Ovary (tissue), 9 donors: ENCODE results near the gene MED26. TPM values are rescaled to one million over a fixed set of nuclear protein-coding genes. Genes with fewer than 3 reads are reported as not detected.

Experiments
- DNase-seq, 5 donors: peaks; one replicate each; pipeline ENCODE4 v3.0.0-alpha.2; 2019 to 2020
- H3K27ac ChIP-seq, 2 donors: fragments of 200-600 bp; one replicate each; pipeline versions ENCODE4 v1.5.1 to v1.8.0; 2019 to 2022
- H3K27me3 ChIP-seq: fragments of 200-600 bp; one replicate; pipeline ENCODE4 v1.8.0; 2022
- H3K36me3 ChIP-seq: fragments of 200-600 bp; sonication (generic); one replicate; pipeline ENCODE4 v1.5.1; 2019
- H3K4me1 ChIP-seq: one replicate; pipeline ENCODE4 v1.8.1; 2013; ENCODE audit warnings: mild to moderate bottlenecking, moderate library complexity; ENCODE audit not compliant: insufficient read depth
- H3K4me3 ChIP-seq: fragments of 200-600 bp; sonication (generic); one replicate; pipeline ENCODE4 v1.5.1; 2017
- H3K9me3 ChIP-seq, 2 donors: fragments of 200-600 bp in 1 of 2; sonication (generic) in 1 of 2; one replicate each; pipeline versions ENCODE4 v1.5.1 to v1.8.1; 2013 to 2019; ENCODE audit warnings: mild to moderate bottlenecking in 1 of 2, moderate library complexity in 1 of 2
- EP300 ChIP-seq: sonication (generic); formaldehyde crosslinking; IDR thresholded peaks from one replicate; pipeline ENCODE4 v1.6.1; 2017; ENCODE audit warnings: antibody characterized with exemption
- POLR2A ChIP-seq: fragments of 450-650 bp; IDR thresholded peaks from one replicate; pipeline ENCODE4 v1.6.1; 2017; ENCODE audit warnings: antibody characterized with exemption, mild to moderate bottlenecking, moderate library complexity
- WGBS, 3 donors: extraction: QIAGEN DNeasy Blood & Tissue Kit in 1 of 3; methylation state at CpG; one replicate each; pipeline versions ENCODE4 v1.1.5 to v1.1.7; 2013 to 2017; 5-methylcytosine and 5-hydroxymethylcytosine counted together
- intact Hi-C, 4 donors: fragments of 100-400 bp; cut with DNase I; formaldehyde crosslinking; loops; one replicate each; pipeline versions ENCODE4 v1.11.0 to v1.15.1; 2022 to 2023
- polyA plus RNA-seq, 2 donors: library from polyadenylated mRNA; stranded (reverse); fragments of 200-250 nt in 1 of 2; fragments of 350-450 nt in 1 of 2; fragmentation: Illumina TruSeq in 1 of 2; extraction: RNeasy Lipid Tissue Mini Kit (QIAGEN cat#74804) in 1 of 2; gene quantifications; one replicate each; pipeline ENCODE4 v1.2.3, GENCODE V29; 2013 to 2014
- total RNA-seq, 7 donors: library from RNA; depleted of rRNA in 2 of 7; stranded (reverse); fragments of >200 nt in 2 of 7; fragmentation: NEBNext Ultra II Directional in 3 of 7; extraction: Animal tissue kit (Norgen Biotek cat#: 25700) in 3 of 7; gene quantifications; one replicate each; pipeline versions ENCODE4 v1.1.0 to v1.2.4, GENCODE V29; 2016 to 2023
- TF ChIP-seq, protein P1 (sequence below), 3 donors: fragments of 450-650 bp in 2 of 3; fragments of 200-600 bp in 1 of 3; IDR thresholded peaks; one replicate each; pipeline versions ENCODE4 v1.5.1 to v1.8.0; 2016 to 2022; ENCODE audit warnings: antibody characterized with exemption in 3 of 3, mild to moderate bottlenecking in 1 of 3
- donor health status: DM: no; HTN: no; CAD: no; lungs with moderate emphysema.
- donor health status: DM: no; HTN: no; CAD: no.
- donor health status: Bipolar disorder and iron deficiency.
- donor health status: DM: yes; HTN: yes; CAD: no.
- donor health status: DM: no; HTN: no; CAD: no.
- donor health status: DM: yes; HTN: yes; CAD: no.

The MED26 gene
- total and polyA plus RNA-seq, 9 donors: 3.0 to 13.2 (median 10.8) TPM

DNA sequence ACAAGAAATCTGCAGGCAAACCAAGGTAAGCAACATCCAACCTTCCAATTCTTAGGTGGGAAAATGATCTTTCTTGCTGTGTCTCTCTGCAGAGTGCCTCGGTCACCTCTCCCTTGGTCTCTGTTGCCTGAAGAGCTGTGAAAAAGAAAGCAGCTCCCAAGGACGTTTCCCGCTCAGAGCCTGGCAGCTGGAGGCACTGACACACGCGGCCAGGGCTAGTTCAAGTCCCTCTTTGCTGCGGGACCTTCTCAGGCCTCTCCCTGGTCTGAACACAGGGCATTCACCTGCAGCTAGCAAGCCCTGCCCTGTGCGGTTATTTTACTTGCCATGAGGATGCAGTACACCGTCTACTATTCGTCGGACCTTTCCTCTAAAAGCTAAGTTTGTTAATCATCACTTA, 3.8 kb downstream of the MED26 start:
- no peaks in the 10 kb centered on the region for H3K27me3 ChIP-seq
- no peak for DNase-seq
- H3K9me3 ChIP-seq: no peaks in the 10 kb centered on the region
- TF ChIP-seq, protein P1, sequence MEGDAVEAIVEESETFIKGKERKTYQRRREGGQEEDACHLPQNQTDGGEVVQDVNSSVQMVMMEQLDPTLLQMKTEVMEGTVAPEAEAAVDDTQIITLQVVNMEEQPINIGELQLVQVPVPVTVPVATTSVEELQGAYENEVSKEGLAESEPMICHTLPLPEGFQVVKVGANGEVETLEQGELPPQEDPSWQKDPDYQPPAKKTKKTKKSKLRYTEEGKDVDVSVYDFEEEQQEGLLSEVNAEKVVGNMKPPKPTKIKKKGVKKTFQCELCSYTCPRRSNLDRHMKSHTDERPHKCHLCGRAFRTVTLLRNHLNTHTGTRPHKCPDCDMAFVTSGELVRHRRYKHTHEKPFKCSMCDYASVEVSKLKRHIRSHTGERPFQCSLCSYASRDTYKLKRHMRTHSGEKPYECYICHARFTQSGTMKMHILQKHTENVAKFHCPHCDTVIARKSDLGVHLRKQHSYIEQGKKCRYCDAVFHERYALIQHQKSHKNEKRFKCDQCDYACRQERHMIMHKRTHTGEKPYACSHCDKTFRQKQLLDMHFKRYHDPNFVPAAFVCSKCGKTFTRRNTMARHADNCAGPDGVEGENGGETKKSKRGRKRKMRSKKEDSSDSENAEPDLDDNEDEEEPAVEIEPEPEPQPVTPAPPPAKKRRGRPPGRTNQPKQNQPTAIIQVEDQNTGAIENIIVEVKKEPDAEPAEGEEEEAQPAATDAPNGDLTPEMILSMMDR (IDR thresholded peaks at IDR 0.05): no peak
- no peak for TF ChIP-seq POLR2A
- no peak for TF ChIP-seq EP300
- H3K36me3 ChIP-seq: no peaks in the 10 kb centered on the region
- no peak overlapping the region for H3K4me3 ChIP-seq
- H3K27ac ChIP-seq: no peak overlapping the region
- WGBS, 3 donors: 55 to 63% (median 60%) methylated on average over 10 of the region's 10 CpGs
- peaks cover 12% of the 10 kb centered on the region for H3K4me1 ChIP-seq
- intact Hi-C loops: loop anchor here in 1 of 4 donors (5.0 kb wide), 1 partner anchor 37 kb away; no protein-coding TSS in a partner anchor

DNA sequence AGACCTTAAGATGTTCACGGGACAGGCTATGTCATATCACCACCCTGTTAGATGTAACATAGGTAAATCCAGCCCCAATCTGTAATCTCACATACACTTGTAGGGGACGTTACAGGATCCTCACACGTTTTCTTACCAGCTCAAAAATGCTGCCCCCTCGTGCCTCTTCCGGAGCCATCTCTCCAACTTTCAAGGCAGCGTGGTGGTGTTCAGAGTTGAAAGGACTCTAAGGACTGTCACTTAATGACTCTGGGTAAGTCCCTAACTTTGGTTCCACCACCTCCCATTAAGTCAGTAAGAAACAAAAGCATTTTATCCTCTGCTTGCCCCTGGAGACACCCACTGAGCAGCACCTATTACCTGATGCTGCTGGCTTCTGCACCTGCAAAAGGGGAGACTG, 4.4 kb downstream of the MED26 start:
- TF ChIP-seq POLR2A (no peak), EP300 (no peak)
- TF ChIP-seq, protein P1 (IDR thresholded peaks at IDR 0.05): no peak
- Histone ChIP-seq H3K36me3 (no peaks in the 10 kb centered on the region), H3K4me3 (no peak overlapping the region), H3K9me3 (no peaks in the 10 kb centered on the region), H3K27ac (no peak overlapping the region), H3K27me3 (no peaks in the 10 kb centered on the region), H3K4me1 (peaks cover 12% of the 10 kb centered on the region)
- 72 to 76% (median 75%) methylated on average over 6 of the region's 6 CpGs for WGBS, 3 donors
- no peak for DNase-seq
- intact Hi-C loops: loop anchor here in 1 of 4 donors (5.0 kb wide), 1 partner anchor 36 kb away; no protein-coding TSS in a partner anchor

DNA sequence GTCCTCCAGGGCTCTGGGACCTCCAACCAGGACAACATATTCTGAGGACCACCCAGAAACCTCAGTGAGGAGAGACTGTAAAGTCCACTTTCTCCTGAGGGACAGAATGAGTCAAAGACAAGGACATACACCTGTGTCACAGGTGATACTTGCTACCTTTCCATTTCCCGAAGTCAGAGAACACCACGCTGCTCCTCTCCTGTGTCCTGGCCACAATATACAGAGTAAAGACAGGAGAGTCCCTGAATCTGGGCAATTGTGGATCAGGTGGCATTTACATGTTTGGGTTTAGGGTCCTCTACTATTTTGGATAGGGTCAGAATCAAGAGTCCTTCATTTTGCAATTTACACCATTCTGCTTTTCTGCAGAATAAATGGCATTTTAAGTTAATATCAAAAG, 4.9 kb downstream of the MED26 start:
- intact Hi-C loops: loop anchor here in 1 of 4 donors (5.0 kb wide), 1 partner anchor 36 kb away; no protein-coding TSS in a partner anchor
- H3K4me1 ChIP-seq: peaks cover 14% of the 10 kb centered on the region

DNA sequence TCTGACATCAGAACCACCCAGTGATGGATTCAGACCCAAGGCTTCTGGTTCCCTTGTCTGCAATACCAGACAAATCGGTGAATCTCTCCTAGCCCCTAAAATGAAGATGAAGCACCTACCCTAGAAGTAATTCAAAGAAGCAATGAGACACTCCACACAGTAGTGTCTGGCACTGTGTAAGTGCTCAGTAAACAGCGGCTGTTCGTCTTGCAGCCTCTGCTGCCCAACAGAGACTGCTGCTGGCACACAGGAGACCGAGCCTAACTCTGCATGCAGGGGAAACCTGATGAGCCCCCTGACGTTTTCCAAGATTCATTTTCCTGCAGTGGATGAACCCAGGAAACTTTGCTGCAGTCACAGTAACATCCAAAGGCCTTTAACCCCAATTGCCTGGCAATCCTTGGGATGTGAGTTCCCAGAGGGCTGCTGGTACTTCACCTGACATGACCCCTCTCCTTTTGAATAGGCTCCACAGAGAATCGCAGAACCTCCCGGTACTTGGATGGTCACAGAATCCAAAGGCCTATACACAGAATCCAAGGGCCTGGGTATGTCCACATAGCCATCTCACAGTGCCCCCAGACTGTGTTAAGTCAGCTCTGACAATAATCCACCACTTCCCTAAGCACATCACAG, 6.7 kb downstream of the MED26 start:
- 73 to 81% (median 79%) methylated on average over 7 of the region's 7 CpGs for WGBS, 3 donors
- no peaks in the 10 kb centered on the region for H3K9me3 ChIP-seq
- TF ChIP-seq EP300 (no peak), POLR2A (no peak)
- TF ChIP-seq, protein P1 (IDR thresholded peaks at IDR 0.05): no peak
- no peaks in the 10 kb centered on the region for H3K27me3 ChIP-seq
- no peaks in the 10 kb centered on the region for H3K36me3 ChIP-seq
- no peak overlapping the region for H3K27ac ChIP-seq
- intact Hi-C loops: loop anchor here in 1 of 4 donors (5.0 kb wide), 1 partner anchor 34 kb away; no protein-coding TSS in a partner anchor
- H3K4me1 ChIP-seq: peaks cover 14% of the 10 kb centered on the region
- no peak overlapping the region for H3K4me3 ChIP-seq
- DNase-seq: no peak

More for the DNA sequence above, 4.9 kb downstream of the MED26 start:
- H3K36me3 ChIP-seq: no peaks in the 10 kb centered on the region
- no peaks in the 10 kb centered on the region for H3K27me3 ChIP-seq
- H3K9me3 ChIP-seq: no peaks in the 10 kb centered on the region
- H3K27ac ChIP-seq: no peak overlapping the region
- WGBS, 3 donors: 84 to 93% (median 91%) methylated on average over 2 of the region's 2 CpGs
- DNase-seq: no peak
- TF ChIP-seq POLR2A: no peak
- no peak overlapping the region for H3K4me3 ChIP-seq

DNA sequence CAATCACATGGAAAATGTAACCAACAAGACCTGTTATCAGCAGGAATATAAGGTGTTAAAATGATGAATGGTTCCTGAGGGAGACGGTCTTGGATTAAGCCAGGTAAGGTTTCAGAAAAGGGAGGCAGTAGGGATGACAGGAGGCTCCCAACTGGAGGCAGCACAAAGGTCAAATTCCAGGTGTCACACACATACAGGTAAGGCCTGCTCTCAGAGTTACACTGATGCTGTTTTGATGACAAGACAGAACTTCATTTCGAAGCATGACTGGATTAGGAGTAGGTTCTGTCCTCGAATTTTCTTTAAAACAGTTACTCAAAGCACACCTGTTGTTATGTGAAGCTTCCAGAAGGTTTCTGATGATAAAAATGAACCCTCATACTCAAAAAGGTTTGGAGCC, 7.4 kb downstream of the MED26 start:
- peaks cover 13% of the 10 kb centered on the region for H3K4me1 ChIP-seq
- intact Hi-C loops: loop anchor here in 1 of 4 donors (5.0 kb wide), 1 partner anchor 33 kb away; no protein-coding TSS in a partner anchor
- no peak for TF ChIP-seq EP300
- TF ChIP-seq, protein P1 (IDR thresholded peaks at IDR 0.05): no peak
- no peak for TF ChIP-seq POLR2A

More for the DNA sequence above, 7.4 kb downstream of the MED26 start:
- 57 to 67% (median 59%) methylated on average over 3 of the region's 3 CpGs for WGBS, 3 donors
- H3K36me3 ChIP-seq: no peaks in the 10 kb centered on the region
- H3K27ac ChIP-seq: no peak overlapping the region
- DNase-seq: no peak
- no peaks in the 10 kb centered on the region for H3K9me3 ChIP-seq
- no peaks in the 10 kb centered on the region for H3K27me3 ChIP-seq
- H3K4me3 ChIP-seq: no peak overlapping the region
